SU-DHL-6 (cell line): Measurements from ENCODE around the gene MADD.

Experiments
- CTCF ChIP-seq: fragments of 200-600 bp; sonication (generic); IDR thresholded peaks from one replicate; pipeline ENCODE4 v1.5.1; 2017; ENCODE audit warnings: antibody characterized with exemption, mild to moderate bottlenecking, low read length, moderate library complexity; ENCODE audit not compliant: insufficient read depth, poor library complexity, severe bottlenecking
- EZH2phosphoT487 ChIP-seq: fragments of 200-600 bp; sonication (generic), shearing (Covaris generic); conservative IDR thresholded peaks from 2 replicates; pipeline ENCODE4 v1.6.1; 2018; ENCODE audit warnings: mild to moderate bottlenecking, antibody characterized with exemption, low read length, moderate library complexity, mixed read lengths

GRCh38 chr11:47366020-47366490 lies 96.1 kb downstream of the MADD start:
- TF ChIP-seq CTCF: no peak
- TF ChIP-seq EZH2phosphoT487: no peak
